Measurements from ENCODE around the gene DDX27. TPM values are rescaled to one million over a fixed set of nuclear protein-coding genes. Genes with fewer than 3 reads are reported as not detected.
"Not testable (repeated sequence)": the region's sequence is repeated elsewhere in the genome, so short reads cannot be mapped to it uniquely, and the experiment has no call there.

DDX27 gene
- total and polyA plus RNA-seq, 4 donors: 16.3 to 32.3 (median 24.9) TPM

GRCh38 chr20:49187851-49188641 lies 31.2 kb upstream of the DDX27 start, which contains the start of gene STAU1:
Gene STAU1 (minus strand): TSS chr20:49188334. CDS start chr20:49166201, 22,133 bp downstream.
- DNase-seq: peak; percentile 97 to 98
- WGBS, 2 donors: 0% methylated on average over 43 to 89 of the region's 89 CpGs
- intact Hi-C loops (cut with DNase I): loop anchor here in 1 of 2 donors (10.0 kb wide), 1 partner anchor 53 kb away; no protein-coding TSS in a partner anchor

DNA sequence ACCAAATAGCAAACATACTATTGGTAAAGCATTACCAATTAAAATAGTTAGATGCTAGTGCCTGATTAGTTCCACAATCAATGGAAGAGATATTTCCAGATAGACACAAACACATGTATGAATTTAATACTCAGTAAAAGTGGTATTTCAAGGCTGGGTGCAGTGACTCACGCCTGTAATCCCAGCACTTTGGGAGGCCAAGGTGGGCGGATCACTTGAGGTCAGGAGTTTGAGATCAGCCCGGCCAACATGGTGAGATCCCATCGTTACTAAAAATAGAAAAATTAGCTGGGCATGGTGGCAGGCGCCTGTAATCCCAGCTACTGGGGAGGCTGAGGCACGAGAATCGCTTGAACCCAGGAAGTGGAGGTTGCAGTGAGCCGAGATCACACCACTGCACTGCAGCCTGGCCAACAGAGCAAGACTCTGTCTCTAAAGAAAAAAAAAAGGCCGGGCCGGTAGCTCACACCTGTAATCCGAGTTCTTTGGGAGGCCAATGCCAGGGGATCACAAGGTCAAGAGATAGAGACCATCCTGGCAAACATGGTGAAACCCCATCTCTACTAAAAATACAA lies 26.2 kb upstream of the DDX27 start:
- WGBS, 2 donors: 84 to 85% methylated on average over 11 of the region's 11 CpGs
- H3K4me1 ChIP-seq (ENCODE audit: control insufficient read depth in 1 of 2, insufficient read depth in 2 of 2, low read length in 2 of 2); intact Hi-C loops (cut with DNase I): not testable (repeated sequence)

More at GRCh38 chr20:49187851-49188641, 31.2 kb upstream of the DDX27 start, which contains the start of gene STAU1:
- Histone ChIP-seq H3K4me3 (ENCODE audit: low read length in 2 of 2) (peak within 1 kb of the TSS; percentile 95 to 98), H3K27me3 (ENCODE audit: control insufficient read depth in 1 of 2, insufficient read depth in 2 of 2, low read length in 1 of 2) (no peaks in the 10 kb centered on the region), H3K36me3 (ENCODE audit: control insufficient read depth in 1 of 2, insufficient read depth in 2 of 2, low read length in 1 of 2) (no peaks in the 10 kb centered on the region), H3K9me3 (ENCODE audit: control insufficient read depth, low read length) (no peaks in the 10 kb centered on the region), H3K27ac (ENCODE audit: low read depth in 1 of 2, low read length in 2 of 2) (peak within 1 kb of the TSS; percentile 58 to 67), H3K4me1 (ENCODE audit: control insufficient read depth in 1 of 2, insufficient read depth in 2 of 2, low read length in 2 of 2) (no peaks in the 10 kb centered on the region)
- peak; percentile 99 for ATAC-seq (ENCODE audit: low FRiP score)

GRCh38 chr20:49199729-49200293 lies 19.4 kb upstream of the DDX27 start:
- no peak for DNase-seq
- intact Hi-C loops (cut with DNase I): no loop called here
- no peaks in the 10 kb centered on the region for H3K27me3 ChIP-seq (ENCODE audit: control insufficient read depth in 1 of 2, insufficient read depth in 2 of 2, low read length in 1 of 2)
- 93 to 94% methylated on average over 4 of the region's 4 CpGs for WGBS, 2 donors
- H3K27ac ChIP-seq (ENCODE audit: low read depth in 1 of 2, low read length in 2 of 2): no peak overlapping the region
- no peak for ATAC-seq (ENCODE audit: low FRiP score)
- no peaks in the 10 kb centered on the region for H3K36me3 ChIP-seq (ENCODE audit: control insufficient read depth in 1 of 2, insufficient read depth in 2 of 2, low read length in 1 of 2)
- H3K4me1 ChIP-seq (ENCODE audit: control insufficient read depth in 1 of 2, insufficient read depth in 2 of 2, low read length in 2 of 2): no peaks in the 10 kb centered on the region
- no peak overlapping the region for H3K4me3 ChIP-seq (ENCODE audit: low read length in 2 of 2)
- no peaks in the 10 kb centered on the region for H3K9me3 ChIP-seq (ENCODE audit: control insufficient read depth, low read length)

More for the DNA sequence above, 26.2 kb upstream of the DDX27 start:
- DNase-seq; ATAC-seq (ENCODE audit: low FRiP score); H3K4me3 ChIP-seq (ENCODE audit: low read length in 2 of 2); H3K36me3 ChIP-seq (ENCODE audit: control insufficient read depth in 1 of 2, insufficient read depth in 2 of 2, low read length in 1 of 2); H3K27me3 ChIP-seq (ENCODE audit: control insufficient read depth in 1 of 2, insufficient read depth in 2 of 2, low read length in 1 of 2); H3K9me3 ChIP-seq (ENCODE audit: control insufficient read depth, low read length); H3K27ac ChIP-seq (ENCODE audit: low read depth in 1 of 2, low read length in 2 of 2): not testable (repeated sequence)

GRCh38 chr20:49203011-49203410 lies 16.2 kb upstream of the DDX27 start:
- 90 to 94% methylated on average over 7 of the region's 7 CpGs for WGBS, 2 donors
- intact Hi-C loops (cut with DNase I): no loop called here
- peak in 1 of 2 donors; percentile 26 for DNase-seq

GRCh38 chr20:49203746-49204145 lies 15.5 kb upstream of the DDX27 start:
- no peak for ATAC-seq (ENCODE audit: low FRiP score)
- WGBS, 2 donors: 80 to 84% methylated on average over 9 of the region's 9 CpGs
- peak in 1 of 2 donors; percentile 50 for DNase-seq
- Histone ChIP-seq H3K4me3 (ENCODE audit: low read length in 2 of 2) (no peak overlapping the region), H3K36me3 (ENCODE audit: control insufficient read depth in 1 of 2, insufficient read depth in 2 of 2, low read length in 1 of 2) (no peaks in the 10 kb centered on the region), H3K27ac (ENCODE audit: low read depth in 1 of 2, low read length in 2 of 2) (no peak overlapping the region), H3K4me1 (ENCODE audit: control insufficient read depth in 1 of 2, insufficient read depth in 2 of 2, low read length in 2 of 2) (no peaks in the 10 kb centered on the region), H3K9me3 (ENCODE audit: control insufficient read depth, low read length) (no peaks in the 10 kb centered on the region), H3K27me3 (ENCODE audit: control insufficient read depth in 1 of 2, insufficient read depth in 2 of 2, low read length in 1 of 2) (no peaks in the 10 kb centered on the region)
- intact Hi-C loops (cut with DNase I): no loop called here

More at GRCh38 chr20:49203011-49203410, 16.2 kb upstream of the DDX27 start:
- H3K27me3 ChIP-seq (ENCODE audit: control insufficient read depth in 1 of 2, insufficient read depth in 2 of 2, low read length in 1 of 2): no peaks in the 10 kb centered on the region
- no peak overlapping the region for H3K4me3 ChIP-seq (ENCODE audit: low read length in 2 of 2)
- H3K27ac ChIP-seq (ENCODE audit: low read depth in 1 of 2, low read length in 2 of 2): no peak overlapping the region
- no peaks in the 10 kb centered on the region for H3K4me1 ChIP-seq (ENCODE audit: control insufficient read depth in 1 of 2, insufficient read depth in 2 of 2, low read length in 2 of 2)
- H3K36me3 ChIP-seq (ENCODE audit: control insufficient read depth in 1 of 2, insufficient read depth in 2 of 2, low read length in 1 of 2): no peaks in the 10 kb centered on the region
- no peak for ATAC-seq (ENCODE audit: low FRiP score)
- no peaks in the 10 kb centered on the region for H3K9me3 ChIP-seq (ENCODE audit: control insufficient read depth, low read length)

GRCh38 chr20:49207076-49207475 lies 12.1 kb upstream of the DDX27 start:
- ATAC-seq (ENCODE audit: low FRiP score) (no peak), DNase-seq (peak in 1 of 2 donors; percentile 24)
- H3K4me1 ChIP-seq (ENCODE audit: control insufficient read depth in 1 of 2, insufficient read depth in 2 of 2, low read length in 2 of 2): no peaks in the 10 kb centered on the region
- no peak overlapping the region for H3K4me3 ChIP-seq (ENCODE audit: low read length in 2 of 2)
- H3K27me3 ChIP-seq (ENCODE audit: control insufficient read depth in 1 of 2, insufficient read depth in 2 of 2, low read length in 1 of 2): no peaks in the 10 kb centered on the region
- no peaks in the 10 kb centered on the region for H3K36me3 ChIP-seq (ENCODE audit: control insufficient read depth in 1 of 2, insufficient read depth in 2 of 2, low read length in 1 of 2)
- intact Hi-C loops (cut with DNase I): no loop called here
- H3K9me3 ChIP-seq (ENCODE audit: control insufficient read depth, low read length): no peaks in the 10 kb centered on the region
- H3K27ac ChIP-seq (ENCODE audit: low read depth in 1 of 2, low read length in 2 of 2): no peak overlapping the region
- WGBS, 2 donors: 87 to 91% methylated on average over 6 of the region's 6 CpGs

DNA sequence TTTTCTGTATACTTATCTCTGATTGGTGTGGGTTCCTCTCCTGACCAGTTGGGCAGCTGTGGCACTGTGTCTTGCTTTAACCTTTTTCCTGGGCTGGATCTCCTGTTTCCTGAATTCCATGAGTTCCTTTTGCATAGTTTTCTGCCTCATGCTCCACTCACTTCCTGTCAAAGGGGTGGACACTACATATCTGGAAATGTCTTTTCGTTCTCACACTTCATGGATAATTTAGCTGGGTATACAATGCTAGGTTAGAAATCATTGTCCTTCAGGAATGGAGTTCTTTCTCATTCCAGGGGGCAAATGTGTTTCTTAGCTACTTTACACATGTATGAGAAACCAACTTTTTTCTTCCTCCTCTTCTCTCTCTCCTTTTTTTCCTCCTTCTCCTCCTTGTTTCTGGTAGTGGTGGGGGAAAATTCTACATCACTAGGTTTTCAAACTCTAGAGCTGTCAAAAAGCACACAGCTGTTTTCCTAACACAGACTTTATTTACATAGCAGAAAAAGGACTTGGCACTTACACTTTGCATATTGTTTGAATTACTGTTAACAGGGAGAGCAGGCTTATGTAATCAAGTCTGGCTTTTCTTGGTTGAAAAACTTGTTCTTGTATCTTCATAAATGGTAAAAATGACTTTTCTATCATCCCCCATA lies 9.0 kb upstream of the DDX27 start:
- no peak for ATAC-seq (ENCODE audit: low FRiP score)
- H3K27ac ChIP-seq (ENCODE audit: low read depth in 1 of 2, low read length in 2 of 2): no peak overlapping the region

GRCh38 chr20:49210757-49211110 lies 8.5 kb upstream of the DDX27 start:
- intact Hi-C loops (cut with DNase I): no loop called here
- whole genome bisulfite sequencing, 2 donors: 14 to 32% methylated on average over 1 of the region's 1 CpG
- no peak for ATAC-seq (ENCODE audit: low FRiP score)
- DNase-seq: no peak
- no peak overlapping the region for H3K27ac ChIP-seq (ENCODE audit: low read depth in 1 of 2, low read length in 2 of 2)
- no peaks in the 10 kb centered on the region for H3K36me3 ChIP-seq (ENCODE audit: control insufficient read depth in 1 of 2, insufficient read depth in 2 of 2, low read length in 1 of 2)
- no peak overlapping the region for H3K4me3 ChIP-seq (ENCODE audit: low read length in 2 of 2)
- no peaks in the 10 kb centered on the region for H3K27me3 ChIP-seq (ENCODE audit: control insufficient read depth in 1 of 2, insufficient read depth in 2 of 2, low read length in 1 of 2)
- H3K4me1 ChIP-seq (ENCODE audit: control insufficient read depth in 1 of 2, insufficient read depth in 2 of 2, low read length in 2 of 2): no peaks in the 10 kb centered on the region
- no peaks in the 10 kb centered on the region for H3K9me3 ChIP-seq (ENCODE audit: control insufficient read depth, low read length)

More for the DNA sequence above, 9.0 kb upstream of the DDX27 start:
- Histone ChIP-seq H3K27me3 (ENCODE audit: control insufficient read depth in 1 of 2, insufficient read depth in 2 of 2, low read length in 1 of 2) (no peaks in the 10 kb centered on the region), H3K4me3 (ENCODE audit: low read length in 2 of 2) (no peak overlapping the region), H3K9me3 (ENCODE audit: control insufficient read depth, low read length) (no peaks in the 10 kb centered on the region), H3K4me1 (ENCODE audit: control insufficient read depth in 1 of 2, insufficient read depth in 2 of 2, low read length in 2 of 2) (no peaks in the 10 kb centered on the region), H3K36me3 (ENCODE audit: control insufficient read depth in 1 of 2, insufficient read depth in 2 of 2, low read length in 1 of 2) (no peaks in the 10 kb centered on the region)
- WGBS, 2 donors: 61 to 80% methylated on average over 1 of the region's 1 CpG
- intact Hi-C loops (cut with DNase I): no loop called here
- no peak for DNase-seq
